ENCODE data around the gene DOCK11. TPM values are rescaled to one million over a fixed set of nuclear protein-coding genes. Genes with fewer than 3 reads are reported as not detected.

The DOCK11 gene
- total RNA-seq, 1 experiment from 2014 or later, result 3.0 TPM

DNA sequence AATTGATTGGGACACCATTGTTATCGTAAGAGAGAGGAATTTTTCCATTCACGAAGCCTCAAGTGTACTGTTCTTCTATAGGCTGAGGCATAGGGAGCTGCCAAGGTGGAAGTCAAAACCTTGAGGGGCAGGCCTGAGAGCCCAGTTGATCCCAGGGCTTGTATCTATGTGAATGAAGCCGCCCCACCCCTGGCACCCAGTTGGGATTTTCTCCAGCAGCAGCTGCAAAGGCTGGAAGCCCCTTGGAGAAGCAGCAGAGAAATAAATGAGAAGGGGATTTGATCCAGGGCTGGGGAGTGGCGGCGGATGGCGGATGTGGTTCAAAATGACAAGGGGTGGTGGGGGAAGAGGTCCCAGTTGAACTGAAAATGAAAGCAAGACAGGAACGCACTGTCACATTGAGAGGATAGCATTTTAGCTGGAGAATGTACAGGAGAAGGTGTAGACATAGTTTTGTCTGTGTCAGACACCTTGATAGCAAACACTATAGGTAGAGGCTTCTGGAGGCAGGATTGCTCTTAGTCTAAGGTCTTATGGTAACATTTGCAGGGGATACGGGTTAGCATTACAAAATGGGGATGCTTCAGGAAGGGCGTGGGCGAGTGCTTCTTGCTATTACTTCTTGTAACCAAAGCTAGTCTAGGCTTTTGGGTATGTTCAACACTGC, 32.6 kb downstream of the DOCK11 start:
- DNase-seq, result no peak
- H3K27ac ChIP-seq (ENCODE audit: low read length), result no peak overlapping the region
- intact Hi-C loops (cut with micrococcal nuclease), result no loop called here
- no peak overlapping the region for H3K4me2 ChIP-seq (ENCODE audit: low read length)
- no peaks in the 10 kb centered on the region for H3K36me3 ChIP-seq (ENCODE audit: low read depth, low read length)
- H3K9me2 ChIP-seq (replicated peaks; ENCODE audit: low read length), result no peaks in the 10 kb centered on the region
- no peak overlapping the region for H3K4me3 ChIP-seq (ENCODE audit: low read length)
- no peak for ATAC-seq
- ChIA-PET POLR2A (ENCODE audit: unreplicated experiment) (no interaction called here), CTCF (no interaction called here)
- H3K79me2 ChIP-seq (ENCODE audit: low read length), result no peaks in the 10 kb centered on the region
- no peak overlapping the region for H3K9ac ChIP-seq (ENCODE audit: low read length)
- BruUV-seq (replicated peaks), result no TSS peak
- H3K4me1 ChIP-seq (ENCODE audit: insufficient read depth, low read length), result no peaks in the 10 kb centered on the region
- no peaks in the 10 kb centered on the region for H4K20me1 ChIP-seq (ENCODE audit: low read length)
- H3K27me3 ChIP-seq (ENCODE audit: low read length), result no peaks in the 10 kb centered on the region
- no peak overlapping the region for H2AFZ ChIP-seq (ENCODE audit: low read length)
- TF ChIP-seq EZH2phosphoT487 (IDR thresholded peaks at IDR 0.05; ENCODE audit: borderline replicate concordance, low read length) (no peak), EZH2 (IDR thresholded peaks at IDR 0.05; ENCODE audit: low read length, unreplicated experiment) (no peak)
- TF ChIP-seq, protein P1, sequence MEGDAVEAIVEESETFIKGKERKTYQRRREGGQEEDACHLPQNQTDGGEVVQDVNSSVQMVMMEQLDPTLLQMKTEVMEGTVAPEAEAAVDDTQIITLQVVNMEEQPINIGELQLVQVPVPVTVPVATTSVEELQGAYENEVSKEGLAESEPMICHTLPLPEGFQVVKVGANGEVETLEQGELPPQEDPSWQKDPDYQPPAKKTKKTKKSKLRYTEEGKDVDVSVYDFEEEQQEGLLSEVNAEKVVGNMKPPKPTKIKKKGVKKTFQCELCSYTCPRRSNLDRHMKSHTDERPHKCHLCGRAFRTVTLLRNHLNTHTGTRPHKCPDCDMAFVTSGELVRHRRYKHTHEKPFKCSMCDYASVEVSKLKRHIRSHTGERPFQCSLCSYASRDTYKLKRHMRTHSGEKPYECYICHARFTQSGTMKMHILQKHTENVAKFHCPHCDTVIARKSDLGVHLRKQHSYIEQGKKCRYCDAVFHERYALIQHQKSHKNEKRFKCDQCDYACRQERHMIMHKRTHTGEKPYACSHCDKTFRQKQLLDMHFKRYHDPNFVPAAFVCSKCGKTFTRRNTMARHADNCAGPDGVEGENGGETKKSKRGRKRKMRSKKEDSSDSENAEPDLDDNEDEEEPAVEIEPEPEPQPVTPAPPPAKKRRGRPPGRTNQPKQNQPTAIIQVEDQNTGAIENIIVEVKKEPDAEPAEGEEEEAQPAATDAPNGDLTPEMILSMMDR (conservative IDR thresholded peaks at IDR 0.05; ENCODE audit: low read depth, low read length), result no peak
- H3K9me3 ChIP-seq (ENCODE audit: low read length), result no peaks in the 10 kb centered on the region
- H3F3A ChIP-seq (ENCODE audit: low read length, unreplicated experiment), result no peaks in the 10 kb centered on the region

DNA sequence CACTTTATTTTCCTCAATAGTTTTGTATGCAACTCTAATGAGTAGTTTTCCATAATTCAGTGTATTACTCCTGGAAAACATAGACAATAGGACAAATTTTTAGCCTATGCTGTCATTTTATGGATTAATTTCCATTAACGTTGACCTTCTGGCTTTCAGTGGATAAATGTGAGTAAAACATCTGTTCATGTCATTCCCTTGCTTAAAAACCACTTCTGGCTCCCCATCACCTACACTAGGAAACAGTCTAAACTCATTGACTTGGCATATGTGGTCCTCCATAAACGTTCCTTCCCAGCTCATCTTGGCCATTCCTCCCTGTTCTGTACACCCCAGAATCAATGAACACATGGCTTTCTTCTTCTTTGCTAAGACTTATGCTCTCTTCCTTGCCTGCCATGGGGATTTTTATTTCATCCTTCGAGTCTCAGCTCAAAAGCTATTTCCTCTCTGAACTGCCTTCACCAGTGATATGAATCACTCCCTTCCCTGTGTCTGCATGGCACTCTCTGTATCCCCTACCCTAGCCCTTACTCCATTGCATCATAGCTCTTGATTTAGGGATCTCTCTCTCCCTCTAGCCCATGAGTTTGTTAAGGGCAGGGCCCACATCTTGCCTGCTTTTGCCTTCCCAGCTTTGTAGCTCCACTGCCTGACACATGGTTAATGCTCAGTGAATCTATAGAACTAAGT, 34.8 kb downstream of the DOCK11 start:
- H3K27ac ChIP-seq (ENCODE audit: low read length), result no peak overlapping the region
- H3K79me2 ChIP-seq (ENCODE audit: low read length), result no peaks in the 10 kb centered on the region
- no peaks in the 10 kb centered on the region for H3K4me1 ChIP-seq (ENCODE audit: insufficient read depth, low read length)
- intact Hi-C loops (cut with micrococcal nuclease), result no loop called here
- TF ChIP-seq, protein P1 (conservative IDR thresholded peaks at IDR 0.05; ENCODE audit: low read depth, low read length), result no peak
- TF ChIP-seq EZH2 (IDR thresholded peaks at IDR 0.05; ENCODE audit: low read length, unreplicated experiment) (no peak), EZH2phosphoT487 (IDR thresholded peaks at IDR 0.05; ENCODE audit: borderline replicate concordance, low read length) (no peak)
- H3F3A ChIP-seq (ENCODE audit: low read length, unreplicated experiment), result no peaks in the 10 kb centered on the region
- BruUV-seq (replicated peaks), result no TSS peak
- no peak for ATAC-seq
- H3K27me3 ChIP-seq (ENCODE audit: low read length), result no peaks in the 10 kb centered on the region
- no peaks in the 10 kb centered on the region for H3K9me2 ChIP-seq (replicated peaks; ENCODE audit: low read length)
- H4K20me1 ChIP-seq (ENCODE audit: low read length), result no peaks in the 10 kb centered on the region
- CTCF ChIA-PET, result no interaction called here
- H3K9ac ChIP-seq (ENCODE audit: low read length), result no peak overlapping the region
- H3K4me3 ChIP-seq (ENCODE audit: low read length), result no peak overlapping the region
- no peak for DNase-seq
- no peaks in the 10 kb centered on the region for H3K9me3 ChIP-seq (ENCODE audit: low read length)
- H3K4me2 ChIP-seq (ENCODE audit: low read length), result no peak overlapping the region
- POLR2A ChIA-PET (ENCODE audit: unreplicated experiment), result no interaction called here
- no peaks in the 10 kb centered on the region for H3K36me3 ChIP-seq (ENCODE audit: low read depth, low read length)
- H2AFZ ChIP-seq (ENCODE audit: low read length), result no peak overlapping the region
